Sigmoid colon (tissue), 7 donors: ENCODE measurements around the gene XYLT1. TPM values are rescaled to one million over a fixed set of nuclear protein-coding genes. Genes with fewer than 3 reads are reported as not detected.

Source experiments
- DNase-seq: peaks from one replicate; pipeline ENCODE4 v3.0.0-alpha.2; 2019
- H3K27ac ChIP-seq, 4 donors: fragments of 200-600 bp; sonication (generic); one replicate each; pipeline ENCODE4 v1.5.1; 2016 to 2019; ENCODE audit warnings: mild to moderate bottlenecking in 1 of 4
- H3K27me3 ChIP-seq, 3 donors: fragments of 200-600 bp; sonication (generic); one replicate each; pipeline ENCODE4 v1.5.1; 2019; ENCODE audit warnings: mild to moderate bottlenecking in 1 of 3
- H3K36me3 ChIP-seq, 4 donors: fragments of 200-600 bp; sonication (generic); one replicate each; pipeline ENCODE4 v1.5.1; 2016 to 2019
- H3K4me1 ChIP-seq, 4 donors: fragments of 200-600 bp; sonication (generic); one replicate each; pipeline ENCODE4 v1.5.1; 2017 to 2019
- H3K4me3 ChIP-seq, 4 donors: fragments of 200-600 bp; sonication (generic); one replicate each; pipeline ENCODE4 v1.5.1; 2017 to 2019; ENCODE audit warnings: mild to moderate bottlenecking in 2 of 4, moderate library complexity in 1 of 4
- H3K9me3 ChIP-seq, 4 donors: fragments of 200-600 bp in 3 of 4; sonication (generic) in 3 of 4; one replicate each; pipeline versions ENCODE4 v1.5.1 to v1.6.1; 2013 to 2019
- EP300 ChIP-seq, 4 donors: sonication (generic); formaldehyde crosslinking; IDR thresholded peaks; one replicate each; pipeline ENCODE4 v1.6.1; 2017; ENCODE audit warnings: antibody characterized with exemption in 4 of 4
- POLR2A ChIP-seq, 2 donors: fragments of 450-650 bp; IDR thresholded peaks; one replicate each; pipeline ENCODE4 v1.6.1; 2016; ENCODE audit warnings: antibody characterized with exemption in 2 of 2, mild to moderate bottlenecking in 2 of 2, moderate library complexity in 2 of 2
- POLR2AphosphoS5 ChIP-seq, 4 donors: sonication (generic); formaldehyde crosslinking; IDR thresholded peaks; one replicate each; pipeline ENCODE4 v1.6.1; 2017; ENCODE audit warnings: antibody characterized with exemption in 4 of 4
- WGBS, 2 donors: extraction: QIAGEN DNeasy Blood & Tissue Kit; methylation state at CpG; one replicate each; pipeline ENCODE4 v1.1.7; 2013; 5-methylcytosine and 5-hydroxymethylcytosine counted together
- intact Hi-C: fragments of 100-400 bp; cut with DNase I; formaldehyde crosslinking; loops from one replicate; pipeline ENCODE4 v1.15.1; 2023
- polyA plus RNA-seq, 3 donors: library from polyadenylated mRNA; stranded (reverse); fragments of 200-250 nt; gene quantifications; one replicate each; pipeline ENCODE4 v1.2.3, GENCODE V29; 2013
- total RNA-seq, 4 donors: library from RNA; depleted of rRNA; stranded (reverse); fragments of >200 nt; gene quantifications; one replicate each; pipeline ENCODE4 v1.1.0, GENCODE V29; 2016
- TF ChIP-seq, protein P1 (sequence below), 4 experiments: fragments of 450-650 bp in 3 of 4; fragments of 200-600 bp in 1 of 4; IDR thresholded peaks; one replicate each; pipeline ENCODE4 v1.5.1; 2016 to 2019; ENCODE audit warnings: antibody characterized with exemption in 4 of 4, mild to moderate bottlenecking in 3 of 4, moderate library complexity in 2 of 4
- donor health status: healthy with polysubstance abuse.
- donor health status: Bipolar disorder and iron deficiency.
- donor health status: healthy.

The XYLT1 gene
- total and polyA plus RNA-seq, 7 donors: 0.60 to 33.2 (median 23.0) TPM

DNA sequence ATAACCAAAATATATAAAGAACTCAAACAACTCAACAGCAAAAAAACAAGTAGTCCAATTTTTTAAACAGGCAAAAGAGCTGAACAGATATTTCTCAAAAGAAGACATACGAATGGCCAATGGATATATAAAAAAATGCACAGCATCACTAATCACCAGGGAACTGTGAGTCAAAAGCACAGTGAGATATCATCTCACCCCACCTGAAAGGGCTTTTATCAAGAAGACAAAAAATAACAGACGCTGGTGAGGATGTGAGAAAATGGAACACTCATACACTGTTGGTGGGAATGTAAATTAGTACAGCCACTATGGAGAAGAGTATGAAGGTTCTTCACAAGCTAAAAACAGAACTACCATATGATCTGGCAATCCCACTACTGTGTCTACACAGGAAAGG is 7.4 kb downstream of the XYLT1 start:
- Histone ChIP-seq H3K27ac (no peak overlapping the region), H3K4me3 (no peak overlapping the region), H3K36me3 (no peaks in the 10 kb centered on the region), H3K4me1 (peaks cover 0 to 57% (median 55%) of the 10 kb centered on the region in 4 donors), H3K27me3 (no peaks in the 10 kb centered on the region), H3K9me3 (no peaks in the 10 kb centered on the region)
- intact Hi-C loops: no loop called here
- TF ChIP-seq, protein P1, sequence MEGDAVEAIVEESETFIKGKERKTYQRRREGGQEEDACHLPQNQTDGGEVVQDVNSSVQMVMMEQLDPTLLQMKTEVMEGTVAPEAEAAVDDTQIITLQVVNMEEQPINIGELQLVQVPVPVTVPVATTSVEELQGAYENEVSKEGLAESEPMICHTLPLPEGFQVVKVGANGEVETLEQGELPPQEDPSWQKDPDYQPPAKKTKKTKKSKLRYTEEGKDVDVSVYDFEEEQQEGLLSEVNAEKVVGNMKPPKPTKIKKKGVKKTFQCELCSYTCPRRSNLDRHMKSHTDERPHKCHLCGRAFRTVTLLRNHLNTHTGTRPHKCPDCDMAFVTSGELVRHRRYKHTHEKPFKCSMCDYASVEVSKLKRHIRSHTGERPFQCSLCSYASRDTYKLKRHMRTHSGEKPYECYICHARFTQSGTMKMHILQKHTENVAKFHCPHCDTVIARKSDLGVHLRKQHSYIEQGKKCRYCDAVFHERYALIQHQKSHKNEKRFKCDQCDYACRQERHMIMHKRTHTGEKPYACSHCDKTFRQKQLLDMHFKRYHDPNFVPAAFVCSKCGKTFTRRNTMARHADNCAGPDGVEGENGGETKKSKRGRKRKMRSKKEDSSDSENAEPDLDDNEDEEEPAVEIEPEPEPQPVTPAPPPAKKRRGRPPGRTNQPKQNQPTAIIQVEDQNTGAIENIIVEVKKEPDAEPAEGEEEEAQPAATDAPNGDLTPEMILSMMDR (IDR thresholded peaks at IDR 0.05): no peak
- TF ChIP-seq EP300 (IDR thresholded peaks at IDR 0.05): no peak
- TF ChIP-seq POLR2AphosphoS5 (IDR thresholded peaks at IDR 0.05): no peak
- TF ChIP-seq POLR2A (IDR thresholded peaks at IDR 0.05): no peak
- WGBS, 2 donors: 77 to 90% methylated on average over 2 of the region's 2 CpGs
- no peak for DNase-seq

DNA sequence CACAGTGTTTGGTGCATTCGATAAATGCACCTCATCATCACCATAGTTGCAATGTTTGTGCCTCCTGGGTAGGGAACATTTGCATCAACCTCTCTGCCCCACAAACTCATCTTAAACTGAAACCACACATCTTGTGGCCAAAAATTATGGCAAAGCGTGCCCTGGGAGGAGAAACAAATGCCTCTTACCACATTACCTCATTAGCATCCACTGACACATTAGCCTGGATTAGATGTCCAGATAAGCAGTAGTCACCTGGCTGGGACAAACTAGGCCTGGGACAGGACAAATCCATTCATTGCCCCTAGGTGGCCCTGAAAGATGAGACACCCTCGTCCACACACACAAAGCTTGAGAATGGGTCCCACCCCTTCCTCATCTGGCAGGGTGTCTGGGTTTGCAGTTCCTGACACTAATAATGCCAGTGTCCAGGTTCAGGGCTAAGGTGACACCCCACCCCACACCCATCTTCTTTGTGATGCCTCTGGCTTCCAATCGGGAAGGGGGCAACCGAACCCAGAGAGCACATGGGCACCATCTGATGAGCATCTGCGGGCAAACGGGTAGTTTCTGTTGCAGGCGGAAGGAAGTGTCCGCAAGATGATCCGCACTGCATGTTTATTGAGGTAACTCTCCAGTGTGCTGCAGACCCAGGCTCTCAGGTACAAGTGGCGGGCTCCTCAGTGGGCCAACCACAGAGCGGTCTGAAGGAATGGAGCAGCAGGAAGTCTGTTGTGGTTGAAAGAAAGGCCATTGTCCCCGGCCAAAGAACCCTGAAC is 8.6 kb downstream of the XYLT1 start:
- Histone ChIP-seq H3K4me1 (peaks cover 0 to 53% (median 48%) of the 10 kb centered on the region in 4 donors), H3K27ac (no peak overlapping the region), H3K9me3 (no peaks in the 10 kb centered on the region), H3K4me3 (no peak overlapping the region), H3K27me3 (no peaks in the 10 kb centered on the region), H3K36me3 (no peaks in the 10 kb centered on the region)
- 68 to 90% methylated on average over 13 of the region's 13 CpGs for WGBS, 2 donors
- TF ChIP-seq, protein P1 (IDR thresholded peaks at IDR 0.05): no peak
- TF ChIP-seq POLR2A (IDR thresholded peaks at IDR 0.05): no peak
- no peak for TF ChIP-seq EP300 (IDR thresholded peaks at IDR 0.05)
- no peak for TF ChIP-seq POLR2AphosphoS5 (IDR thresholded peaks at IDR 0.05)
- intact Hi-C loops: no loop called here
- no peak for DNase-seq

DNA sequence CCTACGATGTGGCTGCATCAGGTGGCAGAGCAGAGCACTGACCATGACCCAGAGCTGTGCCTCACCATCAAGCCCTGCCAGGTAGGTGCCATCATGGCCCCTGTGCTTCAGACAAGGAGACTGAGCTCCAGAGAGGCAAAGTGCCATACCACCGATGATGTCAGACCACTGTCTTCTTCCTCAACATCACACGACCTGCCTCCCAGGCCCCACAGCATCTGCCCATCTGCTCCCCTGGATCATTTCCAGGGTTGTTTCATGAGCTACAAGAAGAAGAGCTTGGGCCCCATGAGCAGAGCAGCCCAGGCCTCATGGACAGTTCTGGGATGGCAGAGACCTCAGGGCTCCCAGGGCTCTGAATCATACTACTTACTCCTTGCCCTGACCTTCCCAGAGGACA is 9.9 kb downstream of the XYLT1 start:
- Histone ChIP-seq H3K36me3 (no peaks in the 10 kb centered on the region), H3K4me1 (peaks cover 0 to 41% (median 35%) of the 10 kb centered on the region in 4 donors), H3K27me3 (no peaks in the 10 kb centered on the region), H3K9me3 (no peaks in the 10 kb centered on the region), H3K27ac (no peak overlapping the region), H3K4me3 (no peak overlapping the region)
- TF ChIP-seq POLR2A (IDR thresholded peaks at IDR 0.05) (no peak), EP300 (IDR thresholded peaks at IDR 0.05) (no peak), POLR2AphosphoS5 (IDR thresholded peaks at IDR 0.05) (no peak)
- TF ChIP-seq, protein P1 (IDR thresholded peaks at IDR 0.05): no peak
- intact Hi-C loops: no loop called here
- 72 to 79% methylated on average over 3 of the region's 3 CpGs for WGBS, 2 donors
- no peak for DNase-seq

DNA sequence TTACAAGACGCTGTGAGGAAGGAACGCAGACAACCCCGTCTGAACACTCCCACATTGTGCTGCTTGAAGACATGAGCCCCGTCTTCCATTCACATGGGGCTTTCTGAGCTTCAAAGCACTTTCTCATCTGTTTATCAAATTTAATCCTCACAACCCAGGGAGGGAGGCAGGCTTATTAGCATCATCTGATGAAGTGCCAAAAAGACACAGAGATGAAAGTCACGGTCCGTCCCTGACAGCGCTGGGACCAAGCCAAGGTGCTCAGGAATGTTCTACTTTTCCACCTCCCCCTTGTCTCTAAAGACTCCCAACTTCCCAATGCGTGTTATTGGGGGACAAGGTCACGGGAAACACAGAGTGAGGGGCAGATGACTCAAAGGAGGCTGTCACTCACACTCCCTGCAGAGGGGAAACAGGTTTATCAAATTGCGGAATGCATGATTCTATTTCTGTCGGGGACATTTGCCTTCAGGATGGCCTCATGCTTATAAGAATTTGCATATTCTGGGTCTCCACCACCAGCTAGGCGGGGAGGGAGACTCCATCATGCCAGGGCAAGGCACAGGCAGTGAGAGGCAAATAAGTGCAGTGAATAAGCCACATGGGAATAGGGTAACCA is 10.7 kb downstream of the XYLT1 start:
- intact Hi-C loops: no loop called here
- Histone ChIP-seq H3K27ac (peak overlapping the region in 1 of 4 donors; percentile 33), H3K4me1 (peaks cover 0 to 32% (median 27%) of the 10 kb centered on the region in 4 donors), H3K27me3 (no peaks in the 10 kb centered on the region), H3K9me3 (no peaks in the 10 kb centered on the region), H3K4me3 (no peak overlapping the region), H3K36me3 (no peaks in the 10 kb centered on the region)
- TF ChIP-seq, protein P1 (IDR thresholded peaks at IDR 0.05): no peak
- TF ChIP-seq POLR2AphosphoS5 (IDR thresholded peaks at IDR 0.05) (no peak), EP300 (IDR thresholded peaks at IDR 0.05) (no peak), POLR2A (IDR thresholded peaks at IDR 0.05) (no peak)
- 66 to 78% methylated on average over 12 of the region's 12 CpGs for WGBS, 2 donors
- DNase-seq: no peak
